Mesendoderm (in vitro differentiated cells): ENCODE measurements around the gene NLRP1.

Experiments
- DNase-seq: peaks from one replicate; pipeline ENCODE4 v3.0.0; 2013
- H2AK5ac ChIP-seq: 2 replicates; pipeline ENCODE4 v1.6.1; 2013; ENCODE audit warnings: low read length, inconsistent platforms
- H2BK120ac ChIP-seq: 2 replicates; pipeline ENCODE4 v1.6.1; 2013; ENCODE audit warnings: low read depth, mild to moderate bottlenecking, low read length, moderate library complexity, mixed read lengths
- H2BK15ac ChIP-seq: replicated peaks from 2 replicates; pipeline ENCODE4 v1.6.1; 2013; ENCODE audit warnings: low read depth, mild to moderate bottlenecking, moderate library complexity
- H2BK5ac ChIP-seq: 2 replicates; pipeline ENCODE4 v1.6.1; 2013; ENCODE audit warnings: low read length, inconsistent platforms
- H3K18ac ChIP-seq: 2 replicates; pipeline ENCODE4 v1.6.1; 2013; ENCODE audit warnings: mild to moderate bottlenecking, low read length, mixed read lengths
- H3K23ac ChIP-seq: one replicate; pipeline ENCODE4 v1.6.1; 2013; ENCODE audit warnings: low read length
- H3K27ac ChIP-seq: 2 replicates; pipeline ENCODE4 v1.5.1; 2013; ENCODE audit warnings: low read depth, mild to moderate bottlenecking, inconsistent platforms, low read length, moderate library complexity
- H3K27me3 ChIP-seq: 2 replicates; pipeline ENCODE4 v1.6.1; 2013; ENCODE audit warnings: low read length, control low read depth, mild to moderate bottlenecking, inconsistent platforms; ENCODE audit not compliant: insufficient read depth, poor library complexity
- H3K36me3 ChIP-seq: 2 replicates; pipeline ENCODE4 v1.6.1; 2013; ENCODE audit warnings: low read length, inconsistent platforms; ENCODE audit not compliant: control insufficient read depth, insufficient read depth
- H3K4ac ChIP-seq: one replicate; pipeline ENCODE4 v1.6.1; 2013; ENCODE audit warnings: low read depth, mild to moderate bottlenecking, low read length, moderate library complexity
- H3K4me1 ChIP-seq: 2 replicates; pipeline ENCODE4 v1.6.1; 2013; ENCODE audit warnings: low read depth, low read length, inconsistent platforms; ENCODE audit not compliant: control insufficient read depth
- H3K4me2 ChIP-seq: 2 replicates; pipeline ENCODE4 v1.6.1; 2013; ENCODE audit warnings: low read length
- H3K4me3 ChIP-seq: 2 replicates; pipeline ENCODE4 v1.5.1; 2013; ENCODE audit warnings: mild to moderate bottlenecking, low read length
- H3K56ac ChIP-seq: one replicate; pipeline ENCODE4 v1.6.1; 2013; ENCODE audit warnings: low read length
- H3K79me1 ChIP-seq: 2 replicates; pipeline ENCODE4 v1.6.1; 2013; ENCODE audit warnings: low read length, inconsistent platforms
- H3K79me2 ChIP-seq: 2 replicates; pipeline ENCODE4 v1.6.1; 2013; ENCODE audit warnings: mild to moderate bottlenecking, low read length; ENCODE audit not compliant: control insufficient read depth, insufficient read depth
- H3K9ac ChIP-seq: 2 replicates; pipeline ENCODE4 v1.6.1; 2013; ENCODE audit warnings: low read length, inconsistent platforms
- H4K5ac ChIP-seq: one replicate; pipeline ENCODE4 v1.6.1; 2013; ENCODE audit warnings: low read length
- H4K8ac ChIP-seq: one replicate; pipeline ENCODE4 v1.6.1; 2013; ENCODE audit warnings: low read depth, mild to moderate bottlenecking, control low read depth, low read length, moderate library complexity
- WGBS: extraction: QIAGEN DNeasy Blood & Tissue Kit; methylation state at CpG from one replicate; pipeline ENCODE4 v1.1.7; 2013; ENCODE audit warnings: low lambda C conversion rate, missing lambda C conversion rate; ENCODE audit not compliant: insufficient coverage; ENCODE audit errors: extremely low coverage; 5-methylcytosine and 5-hydroxymethylcytosine counted together

The NLRP1 gene

DNA sequence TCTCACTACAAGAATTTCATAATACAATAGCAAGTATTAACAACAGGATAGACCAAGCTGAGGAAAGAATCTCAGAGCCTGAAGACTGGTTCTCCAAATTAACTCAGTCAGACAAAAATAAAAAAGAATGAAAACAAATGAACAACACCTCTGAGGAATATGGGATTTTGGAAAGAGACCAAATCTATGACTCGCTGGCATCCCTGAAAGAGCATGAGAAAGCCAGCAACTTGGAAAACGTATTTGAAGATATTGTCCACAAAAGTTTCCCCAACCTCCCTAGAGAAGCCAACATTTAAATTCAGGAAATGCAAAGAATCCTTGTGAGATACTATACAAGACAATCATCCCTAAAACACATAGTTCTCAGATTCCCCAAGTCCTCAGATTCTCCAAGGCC, 20.9 kb downstream of the NLRP1 start:
- Histone ChIP-seq H3K9ac (no peak overlapping the region), H3K4me2 (no peak overlapping the region), H4K8ac (no peak overlapping the region), H3K79me2 (no peaks in the 10 kb centered on the region), H4K5ac (no peak overlapping the region), H3K18ac (no peak overlapping the region), H3K23ac (no peak overlapping the region), H3K79me1 (no peaks in the 10 kb centered on the region), H3K36me3 (no peaks in the 10 kb centered on the region), H3K4ac (no peak overlapping the region), H2BK5ac (no peak overlapping the region), H2BK15ac (no peak overlapping the region), H3K27ac (no peak overlapping the region), H2BK120ac (no peak overlapping the region), H3K4me1 (no peaks in the 10 kb centered on the region), H3K27me3 (no peaks in the 10 kb centered on the region), H3K4me3 (no peak overlapping the region), H2AK5ac (no peak overlapping the region), H3K56ac (no peak overlapping the region)
- no CpG with 5 or more reads among the region's 2 CpGs for WGBS
- no peak for DNase-seq

GRCh38 chr17:5562661-5563360, 21.5 kb downstream of the NLRP1 start:
- Histone ChIP-seq H2AK5ac (no peak overlapping the region), H2BK15ac (no peak overlapping the region), H3K4ac (no peak overlapping the region), H2BK5ac (no peak overlapping the region), H3K23ac (no peak overlapping the region), H3K56ac (no peak overlapping the region), H4K8ac (no peak overlapping the region), H3K4me3 (no peak overlapping the region), H4K5ac (no peak overlapping the region), H3K79me1 (no peaks in the 10 kb centered on the region), H3K18ac (no peak overlapping the region), H3K4me1 (no peaks in the 10 kb centered on the region), H3K79me2 (no peaks in the 10 kb centered on the region), H3K9ac (no peak overlapping the region), H3K4me2 (no peak overlapping the region), H3K27ac (no peak overlapping the region), H3K27me3 (no peaks in the 10 kb centered on the region), H3K36me3 (no peaks in the 10 kb centered on the region), H2BK120ac (no peak overlapping the region)
- no peak for DNase-seq
- WGBS: no CpG with 5 or more reads among the region's 6 CpGs

- Histone ChIP-seq H2AK5ac (no peak overlapping the region), H3K27me3 (no peaks in the 10 kb centered on the region), H2BK120ac (no peak overlapping the region), H3K36me3 (no peaks in the 10 kb centered on the region), H3K4me1 (no peaks in the 10 kb centered on the region), H3K56ac (no peak overlapping the region), H2BK5ac (no peak overlapping the region), H3K4ac (no peak overlapping the region), H3K4me3 (no peak overlapping the region), H4K5ac (no peak overlapping the region), H3K23ac (no peak overlapping the region), H3K18ac (no peak overlapping the region), H3K9ac (no peak overlapping the region), H3K4me2 (no peak overlapping the region), H3K79me2 (no peaks in the 10 kb centered on the region), H3K79me1 (no peaks in the 10 kb centered on the region), H2BK15ac (no peak overlapping the region), H3K27ac (no peak overlapping the region), H4K8ac (no peak overlapping the region)
- WGBS: no CpG with 5 or more reads among the region's 14 CpGs
- no peak for DNase-seq
Observed at GRCh38 chr17:5561736-5562571, 22.4 kb downstream of the NLRP1 start.

- Histone ChIP-seq H4K8ac (no peak overlapping the region), H3K79me1 (no peaks in the 10 kb centered on the region), H3K18ac (no peak overlapping the region), H3K27ac (no peak overlapping the region), H4K5ac (no peak overlapping the region), H2BK15ac (no peak overlapping the region), H2BK5ac (no peak overlapping the region), H3K56ac (no peak overlapping the region), H3K4me1 (no peaks in the 10 kb centered on the region), H3K23ac (no peak overlapping the region), H3K36me3 (no peaks in the 10 kb centered on the region), H3K79me2 (no peaks in the 10 kb centered on the region), H2BK120ac (no peak overlapping the region), H2AK5ac (no peak overlapping the region), H3K4ac (no peak overlapping the region), H3K27me3 (no peaks in the 10 kb centered on the region), H3K4me2 (no peak overlapping the region), H3K4me3 (no peak overlapping the region), H3K9ac (no peak overlapping the region)
- WGBS: no CpG with 5 or more reads among the region's 9 CpGs
- no peak for DNase-seq
Observed at GRCh38 chr17:5560361-5560988, 23.8 kb downstream of the NLRP1 start.

DNA sequence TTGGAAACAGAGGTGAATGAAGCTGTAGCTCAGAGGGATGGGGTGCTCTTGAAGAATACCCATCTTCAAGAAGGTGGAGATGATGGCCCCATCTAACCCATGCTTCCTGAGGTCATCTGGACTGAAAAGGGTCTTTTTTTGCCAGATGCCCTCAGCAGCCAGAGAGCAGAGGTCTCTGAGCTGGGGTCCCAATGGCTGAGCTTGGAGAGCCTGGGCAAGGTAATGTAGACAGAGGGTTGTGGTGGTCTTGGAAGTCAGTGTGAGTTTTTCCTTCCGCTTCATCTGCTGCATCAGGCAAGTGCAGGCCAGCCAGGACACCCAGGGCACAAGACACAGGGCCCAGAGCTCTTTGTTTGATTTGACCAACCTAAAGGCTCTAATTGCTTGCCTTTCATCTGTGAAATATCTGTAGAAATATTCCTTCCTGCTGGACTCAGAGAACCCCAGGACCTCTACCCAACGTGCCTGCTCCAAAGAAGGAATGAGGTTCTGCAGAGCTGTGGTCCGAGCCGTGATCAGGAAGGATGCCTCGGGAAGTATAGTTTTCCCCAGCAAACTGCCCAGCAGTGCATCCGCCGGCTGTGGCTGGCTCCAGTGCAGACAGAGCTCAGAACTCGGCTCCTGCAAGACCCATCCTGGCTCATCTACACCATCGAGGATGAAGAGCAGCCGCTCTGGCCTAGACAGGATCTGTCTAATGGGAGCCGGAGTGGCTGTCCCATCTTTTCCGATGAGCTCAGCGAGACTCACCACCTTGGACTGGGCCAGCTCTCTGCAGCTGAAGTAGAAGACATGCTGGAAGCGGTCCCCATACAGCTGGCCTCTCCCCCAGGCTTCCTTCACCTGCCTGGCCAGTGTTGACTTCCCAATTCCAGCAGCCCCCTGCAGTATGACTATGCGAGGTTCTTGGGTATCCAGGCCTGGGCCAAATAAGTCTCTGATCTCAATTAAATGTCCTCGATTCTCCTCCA, 25.2 kb downstream of the NLRP1 start:
- Histone ChIP-seq H3K4me1 (no peaks in the 10 kb centered on the region), H3K23ac (no peak overlapping the region), H3K4ac (no peak overlapping the region), H3K79me2 (no peaks in the 10 kb centered on the region), H2AK5ac (no peak overlapping the region), H3K4me2 (no peak overlapping the region), H4K8ac (no peak overlapping the region), H3K27ac (no peak overlapping the region), H3K36me3 (no peaks in the 10 kb centered on the region), H3K9ac (no peak overlapping the region), H3K56ac (no peak overlapping the region), H2BK15ac (no peak overlapping the region), H2BK120ac (no peak overlapping the region), H3K79me1 (no peaks in the 10 kb centered on the region), H3K27me3 (no peaks in the 10 kb centered on the region), H3K18ac (no peak overlapping the region), H3K4me3 (no peak overlapping the region), H2BK5ac (no peak overlapping the region), H4K5ac (no peak overlapping the region)
- no peak for DNase-seq
- WGBS: no CpG with 5 or more reads among the region's 16 CpGs
